ENCODE measurements around the gene HAPSTR1. TPM values are rescaled to one million over a fixed set of nuclear protein-coding genes. Genes with fewer than 3 reads are reported as not detected.
A peak's percentile ranks its signal among the peaks of the same experiment; 100 is the strongest.

Gene HAPSTR1
- total RNA-seq, 2 experiments from 2014 or later = 52.5 to 53.4 TPM

DNA sequence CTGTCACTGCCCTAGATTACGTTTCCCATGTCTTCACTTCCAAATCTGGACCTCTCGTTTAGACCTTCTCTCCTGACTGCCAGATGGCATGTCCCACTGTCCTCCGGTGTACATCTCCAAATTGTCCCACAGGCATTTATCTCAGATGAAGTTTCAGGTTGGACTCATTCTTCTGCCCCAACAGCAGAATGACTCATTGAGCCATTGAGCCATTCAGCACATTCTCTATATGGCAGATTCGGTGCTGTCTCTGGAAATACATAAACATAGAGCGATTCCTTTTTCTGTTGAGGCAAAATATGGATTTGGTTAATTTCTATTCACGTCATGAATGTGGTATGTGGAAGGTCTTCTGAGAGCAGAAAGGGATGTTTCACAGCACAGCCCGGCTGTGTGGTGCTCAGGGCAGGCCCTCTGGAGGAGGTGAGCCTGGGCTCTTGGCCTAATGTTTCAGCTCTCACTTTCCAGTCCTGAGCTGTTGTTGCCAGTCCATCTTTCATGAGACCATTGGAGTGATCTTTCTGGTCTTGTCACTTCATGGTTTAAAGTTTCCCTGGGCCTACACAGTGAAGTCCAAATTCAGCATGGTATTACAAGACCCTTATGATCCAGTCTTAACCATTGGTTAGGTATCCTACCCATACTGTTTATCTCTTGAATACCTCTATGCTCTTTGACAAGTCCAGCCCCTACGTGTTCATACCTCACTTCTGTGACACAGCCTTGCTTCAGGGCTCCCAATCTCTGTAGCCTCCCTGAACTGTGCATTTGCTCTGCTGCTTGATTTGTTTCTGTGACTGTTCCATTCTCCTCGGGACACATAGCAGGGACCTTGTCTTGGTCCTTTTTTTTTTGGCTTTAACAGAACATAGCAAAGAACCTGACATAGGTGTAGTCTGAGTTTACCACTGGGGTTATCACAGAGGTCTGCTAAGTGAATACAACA is 15.9 kb downstream of the HAPSTR1 start:
- H3K36me3 Mint-ChIP-seq (ENCODE audit: low read depth) = peaks cover 89% of the 10 kb centered on the region
- CTCF ChIA-PET = interaction anchor here (1.5 kb wide), 1 partner anchor 171 kb away, joined by 3 read pairs; no protein-coding TSS in a partner anchor
- peak overlapping the region; percentile 74 for H3K27ac Mint-ChIP-seq
- TF ChIP-seq, protein P1, sequence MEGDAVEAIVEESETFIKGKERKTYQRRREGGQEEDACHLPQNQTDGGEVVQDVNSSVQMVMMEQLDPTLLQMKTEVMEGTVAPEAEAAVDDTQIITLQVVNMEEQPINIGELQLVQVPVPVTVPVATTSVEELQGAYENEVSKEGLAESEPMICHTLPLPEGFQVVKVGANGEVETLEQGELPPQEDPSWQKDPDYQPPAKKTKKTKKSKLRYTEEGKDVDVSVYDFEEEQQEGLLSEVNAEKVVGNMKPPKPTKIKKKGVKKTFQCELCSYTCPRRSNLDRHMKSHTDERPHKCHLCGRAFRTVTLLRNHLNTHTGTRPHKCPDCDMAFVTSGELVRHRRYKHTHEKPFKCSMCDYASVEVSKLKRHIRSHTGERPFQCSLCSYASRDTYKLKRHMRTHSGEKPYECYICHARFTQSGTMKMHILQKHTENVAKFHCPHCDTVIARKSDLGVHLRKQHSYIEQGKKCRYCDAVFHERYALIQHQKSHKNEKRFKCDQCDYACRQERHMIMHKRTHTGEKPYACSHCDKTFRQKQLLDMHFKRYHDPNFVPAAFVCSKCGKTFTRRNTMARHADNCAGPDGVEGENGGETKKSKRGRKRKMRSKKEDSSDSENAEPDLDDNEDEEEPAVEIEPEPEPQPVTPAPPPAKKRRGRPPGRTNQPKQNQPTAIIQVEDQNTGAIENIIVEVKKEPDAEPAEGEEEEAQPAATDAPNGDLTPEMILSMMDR (IDR thresholded peaks at IDR 0.05) = no peak
- no peaks in the 10 kb centered on the region for H3K27me3 Mint-ChIP-seq
- DNase-seq (no peak), ATAC-seq (no peak)
- no peaks in the 10 kb centered on the region for H3K9me3 Mint-ChIP-seq
- no peak overlapping the region for H3K4me3 Mint-ChIP-seq
- intact Hi-C loops (cut with micrococcal nuclease) = no loop called here
- H3K4me1 Mint-ChIP-seq (ENCODE audit: low read depth) = peaks cover 90% of the 10 kb centered on the region
- POLR2A ChIA-PET = interaction anchor here (0.6 to 8.0 kb wide), 5 partner anchors 10 to 448 kb away, joined by 3 to 59 read pairs (median 4); no protein-coding TSS in a partner anchor

DNA sequence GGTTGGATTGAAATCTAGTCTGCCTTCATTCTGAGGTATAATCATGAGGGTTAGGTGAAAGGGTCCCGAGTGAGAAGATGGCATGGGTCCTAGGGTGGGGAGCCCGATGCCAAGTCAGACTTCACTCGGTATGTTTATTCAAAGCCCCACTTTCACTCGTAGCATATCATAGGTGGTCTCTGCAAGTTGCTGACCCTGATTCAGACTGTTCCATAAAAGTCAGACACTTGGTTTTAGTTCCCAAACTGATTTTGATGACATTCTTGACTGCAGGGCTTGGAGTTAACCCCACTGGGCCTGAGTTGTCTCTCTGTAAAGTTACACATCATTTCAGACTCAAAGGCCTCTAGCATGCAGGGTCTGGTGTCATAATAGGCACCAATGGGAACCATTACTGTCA is 17.8 kb downstream of the HAPSTR1 start:
- Mint-ChIP-seq H3K36me3 (ENCODE audit: low read depth) (peaks cover 87% of the 10 kb centered on the region), H3K9me3 (no peaks in the 10 kb centered on the region), H3K4me1 (ENCODE audit: low read depth) (peaks cover 90% of the 10 kb centered on the region), H3K27me3 (no peaks in the 10 kb centered on the region), H3K27ac (peak overlapping the region; percentile 44), H3K4me3 (no peak overlapping the region)
- no peak for ATAC-seq
- ChIA-PET CTCF (interaction anchor here (0.9 to 1.6 kb wide), 3 partner anchors 10 to 100 kb away, joined by 3 to 7 read pairs (median 3); no protein-coding TSS in a partner anchor), POLR2A (interaction anchor here (1.0 to 8.0 kb wide), 4 partner anchors 9 to 18 kb away, joined by 3 to 69 read pairs (median 33); partner anchors contain the start of gene HAPSTR1)
- intact Hi-C loops (cut with micrococcal nuclease) = no loop called here
- TF ChIP-seq, protein P1 (IDR thresholded peaks at IDR 0.05) = no peak
- DNase-seq = no peak

DNA sequence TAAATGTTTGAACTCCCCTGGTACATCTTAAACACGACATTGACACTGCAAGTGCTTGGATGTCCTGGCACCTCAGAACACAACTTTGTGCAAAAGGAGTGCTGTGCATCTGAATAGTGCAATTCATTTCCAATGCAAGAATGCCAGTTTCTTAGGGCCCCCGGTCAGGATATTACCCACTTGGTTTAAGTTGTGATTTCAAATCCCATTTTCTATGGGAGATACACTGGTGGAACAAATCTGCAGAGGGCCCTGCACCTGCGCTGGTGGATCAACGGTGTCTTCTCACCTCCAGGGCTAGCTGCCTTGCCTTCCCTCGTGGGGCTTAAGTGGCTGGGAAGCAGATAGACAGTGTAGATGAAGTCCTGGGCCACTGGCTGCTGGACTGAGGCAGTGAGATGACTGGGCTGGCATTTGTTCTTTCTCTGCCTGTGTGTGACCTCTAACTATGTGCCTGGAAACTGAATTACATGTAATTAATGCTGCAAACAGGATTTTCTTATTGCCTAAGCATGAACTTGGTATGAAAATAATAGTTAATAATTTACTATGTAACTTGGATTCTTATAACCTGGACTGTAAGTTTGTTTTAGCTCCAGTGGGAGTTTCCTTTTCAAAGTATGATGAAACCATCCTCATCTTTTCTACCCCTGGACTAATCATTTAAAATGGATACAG is 20.9 kb downstream of the HAPSTR1 start:
- TF ChIP-seq, protein P1 (IDR thresholded peaks at IDR 0.05) = no peak
- H3K4me1 Mint-ChIP-seq (ENCODE audit: low read depth) = peaks cover 91% of the 10 kb centered on the region
- intact Hi-C loops (cut with micrococcal nuclease) = no loop called here
- no peaks in the 10 kb centered on the region for H3K27me3 Mint-ChIP-seq
- H3K9me3 Mint-ChIP-seq = no peaks in the 10 kb centered on the region
- H3K4me3 Mint-ChIP-seq = no peak overlapping the region
- peak overlapping the region; percentile 88 for H3K27ac Mint-ChIP-seq
- POLR2A ChIA-PET = interaction anchor here (1.6 to 8.0 kb wide), 4 partner anchors 12 to 33 kb away, joined by 6 to 69 read pairs (median 34); partner anchors contain the start of gene HAPSTR1
- peaks cover 89% of the 10 kb centered on the region for H3K36me3 Mint-ChIP-seq (ENCODE audit: low read depth)
- DNase-seq = no peak
- CTCF ChIA-PET = interaction anchor here (1.1 kb wide), 1 partner anchor 104 kb away, joined by 4 read pairs; no protein-coding TSS in a partner anchor
- ATAC-seq = peak; percentile 25

DNA sequence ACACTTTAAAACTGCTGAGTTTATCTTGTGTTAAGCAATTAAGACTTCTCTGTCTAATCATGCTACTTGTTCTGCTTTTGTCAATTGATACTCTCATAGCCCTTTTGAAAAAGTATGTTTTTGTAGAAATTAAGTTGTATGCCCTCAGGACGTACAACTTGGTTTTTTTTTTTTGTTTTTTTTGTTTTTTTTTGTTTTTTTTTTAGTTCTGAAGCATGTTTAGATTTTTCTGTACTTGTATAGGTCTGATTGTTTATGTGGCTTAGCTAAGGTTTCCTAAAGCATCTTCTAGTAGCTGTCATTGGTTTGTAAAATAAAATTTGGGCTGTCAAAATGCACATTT is 21.4 kb downstream of the HAPSTR1 start:
- Mint-ChIP-seq H3K27me3 (no peaks in the 10 kb centered on the region), H3K36me3 (ENCODE audit: low read depth) (peaks cover 89% of the 10 kb centered on the region), H3K27ac (peak overlapping the region; percentile 88), H3K4me3 (no peak overlapping the region), H3K9me3 (no peaks in the 10 kb centered on the region), H3K4me1 (ENCODE audit: low read depth) (peaks cover 91% of the 10 kb centered on the region)
- ChIA-PET CTCF (interaction anchor here (1.1 kb wide), 1 partner anchor 104 kb away, joined by 4 read pairs; no protein-coding TSS in a partner anchor), POLR2A (interaction anchor here (1.6 to 8.0 kb wide), 4 partner anchors 12 to 34 kb away, joined by 6 to 69 read pairs (median 34); partner anchors contain the start of gene HAPSTR1)
- DNase-seq (no peak), ATAC-seq (no peak)
- intact Hi-C loops (cut with micrococcal nuclease) = no loop called here
- TF ChIP-seq, protein P1 (IDR thresholded peaks at IDR 0.05) = no peak
